DOHH2 (cell line): ENCODE data around the gene PRR16.

Experiments used
- H3F3A ChIP-seq: fragments of 200-600 bp; sonication (generic), shearing (Covaris generic); 2 replicates; pipeline ENCODE4 v1.6.0; 2016; ENCODE audit warnings: antibody characterized with exemption, mild to moderate bottlenecking; ENCODE audit not compliant: control insufficient read depth, insufficient read depth
- H3K27ac ChIP-seq: fragments of 200-600 bp; sonication (generic); 2 replicates; pipeline ENCODE4 v1.5.1; 2014; ENCODE audit warnings: low read depth, mild to moderate bottlenecking, low read length, moderate library complexity
- H3K27me3 ChIP-seq: fragments of 200-600 bp; sonication (generic); 2 replicates; pipeline ENCODE4 v1.6.1; 2014; ENCODE audit warnings: mild to moderate bottlenecking, low read length, mixed read lengths; ENCODE audit not compliant: control insufficient read depth
- H3K36me3 ChIP-seq: fragments of 200-600 bp; sonication (generic); 2 replicates; pipeline ENCODE4 v1.6.1; 2014; ENCODE audit warnings: mild to moderate bottlenecking, low read length, moderate library complexity, mixed read lengths; ENCODE audit not compliant: control insufficient read depth
- H3K4me1 ChIP-seq: fragments of 200-600 bp; sonication (generic); 2 replicates; pipeline ENCODE4 v1.6.1; 2014; ENCODE audit warnings: mild to moderate bottlenecking, low read length, mixed read lengths; ENCODE audit not compliant: control insufficient read depth
- H3K4me2 ChIP-seq: fragments of 200-600 bp; sonication (generic); 2 replicates; pipeline ENCODE4 v1.6.0; 2014; ENCODE audit warnings: mild to moderate bottlenecking, low read length, moderate library complexity
- H3K4me3 ChIP-seq: fragments of 200-600 bp; sonication (generic); 2 replicates; pipeline ENCODE4 v1.5.1; 2014; ENCODE audit warnings: mild to moderate bottlenecking, low read length, mixed read lengths
- H3K79me2 ChIP-seq: fragments of 200-600 bp; sonication (generic); 2 replicates; pipeline ENCODE4 v1.6.1; 2014; ENCODE audit warnings: mild to moderate bottlenecking, low read length, mixed read lengths; ENCODE audit not compliant: control insufficient read depth
- H3K9me2 ChIP-seq: fragments of 200-600 bp; sonication (generic); replicated peaks from 2 replicates; pipeline ENCODE4 v1.6.1; 2014; ENCODE audit warnings: mild to moderate bottlenecking, low read length, mixed read lengths; ENCODE audit not compliant: control insufficient read depth
- H3K9me3 ChIP-seq: fragments of 200-600 bp; sonication (generic); 2 replicates; pipeline ENCODE4 v1.6.1; 2014; ENCODE audit warnings: antibody characterized with exemption, low read length, mixed read lengths; ENCODE audit not compliant: control insufficient read depth, insufficient read depth
- H4K20me1 ChIP-seq: fragments of 200-600 bp; sonication (generic); 2 replicates; pipeline ENCODE4 v1.6.0; 2014; ENCODE audit warnings: low read depth, mild to moderate bottlenecking, antibody characterized with exemption, low read length, moderate library complexity; ENCODE audit not compliant: control insufficient read depth, insufficient read depth
- CTCF ChIP-seq: fragments of 200-600 bp; sonication (generic); IDR thresholded peaks from one replicate; pipeline ENCODE4 v1.5.1; 2014; ENCODE audit warnings: antibody characterized with exemption, mild to moderate bottlenecking, low read depth, low read length; ENCODE audit not compliant: poor library complexity, severe bottlenecking
- EZH2phosphoT487 ChIP-seq: fragments of 200-600 bp; sonication (generic); IDR thresholded peaks from 2 replicates; pipeline ENCODE4 v1.6.1; 2017; ENCODE audit warnings: borderline replicate concordance, mild to moderate bottlenecking, antibody characterized with exemption, low read length, moderate library complexity, mixed read lengths

PRR16 gene

GRCh38 chr5:120512068-120512467 is 48.0 kb downstream of the PRR16 start:
- Histone ChIP-seq H3K4me3 (no peak overlapping the region), H3K27ac (no peak overlapping the region), H3K79me2 (no peaks in the 10 kb centered on the region), H3F3A (no peaks in the 10 kb centered on the region), H3K36me3 (no peaks in the 10 kb centered on the region), H3K4me2 (no peak overlapping the region), H3K9me3 (no peaks in the 10 kb centered on the region), H3K4me1 (no peaks in the 10 kb centered on the region), H3K9me2 (no peaks in the 10 kb centered on the region), H3K27me3 (no peaks in the 10 kb centered on the region), H4K20me1 (no peaks in the 10 kb centered on the region)
- no peak for TF ChIP-seq EZH2phosphoT487
- no peak for TF ChIP-seq CTCF

GRCh38 chr5:120512791-120513650 is 48.9 kb downstream of the PRR16 start:
- H3K4me3 ChIP-seq = no peak overlapping the region
- H3K9me3 ChIP-seq = no peaks in the 10 kb centered on the region
- TF ChIP-seq EZH2phosphoT487 = no peak
- TF ChIP-seq CTCF = no peak
- H3F3A ChIP-seq = no peaks in the 10 kb centered on the region
- H3K4me2 ChIP-seq = no peak overlapping the region
- H3K27me3 ChIP-seq = no peaks in the 10 kb centered on the region
- H3K36me3 ChIP-seq = no peaks in the 10 kb centered on the region
- H4K20me1 ChIP-seq = no peaks in the 10 kb centered on the region
- no peak overlapping the region for H3K27ac ChIP-seq
- no peaks in the 10 kb centered on the region for H3K4me1 ChIP-seq
- H3K9me2 ChIP-seq = no peaks in the 10 kb centered on the region
- H3K79me2 ChIP-seq = no peaks in the 10 kb centered on the region

GRCh38 chr5:120516805-120517204 is 52.7 kb downstream of the PRR16 start:
- Histone ChIP-seq H3F3A (no peaks in the 10 kb centered on the region), H3K27ac (no peak overlapping the region), H3K27me3 (no peaks in the 10 kb centered on the region), H3K4me3 (no peak overlapping the region), H3K4me1 (no peaks in the 10 kb centered on the region), H3K9me2 (no peaks in the 10 kb centered on the region), H3K4me2 (no peak overlapping the region), H3K79me2 (no peaks in the 10 kb centered on the region), H3K36me3 (no peaks in the 10 kb centered on the region), H4K20me1 (no peaks in the 10 kb centered on the region), H3K9me3 (no peaks in the 10 kb centered on the region)
- TF ChIP-seq EZH2phosphoT487 (no peak), CTCF (no peak)
